Suprapubic skin (tissue), 4 donors: ENCODE measurements around the gene STRN4. TPM values are rescaled to one million over a fixed set of nuclear protein-coding genes. Genes with fewer than 3 reads are reported as not detected.

ENCODE experiments used
- DNase-seq, 2 donors: peaks; one replicate each; pipeline ENCODE4 v3.0.0-alpha.2; 2019; ENCODE audit warnings: low spot score in 2 of 2
- H3K27ac ChIP-seq: fragments of 200-600 bp; sonication (generic); one replicate; pipeline ENCODE4 v1.5.1; 2019
- H3K27me3 ChIP-seq: fragments of 200-600 bp; sonication (generic); one replicate; pipeline ENCODE4 v1.5.1; 2019
- H3K36me3 ChIP-seq: fragments of 200-600 bp; sonication (generic); one replicate; pipeline ENCODE4 v1.5.1; 2019
- H3K4me1 ChIP-seq: fragments of 200-600 bp; sonication (generic); one replicate; pipeline ENCODE4 v1.5.1; 2019
- H3K4me3 ChIP-seq: fragments of 200-600 bp; sonication (generic); one replicate; pipeline ENCODE4 v1.5.1; 2019; ENCODE audit warnings: mild to moderate bottlenecking
- H3K9me3 ChIP-seq: fragments of 200-600 bp; sonication (generic); one replicate; pipeline ENCODE4 v1.5.1; 2019
- CTCF ChIP-seq, 2 donors: fragments of 200-600 bp in 1 of 2; fragments of 450-650 bp in 1 of 2; sonication (generic) in 1 of 2; IDR thresholded peaks; one replicate each; pipeline ENCODE4 v1.5.1; 2016 to 2019; ENCODE audit warnings: antibody characterized with exemption in 2 of 2, mild to moderate bottlenecking in 1 of 2, moderate library complexity in 1 of 2
- EP300 ChIP-seq: sonication (generic); formaldehyde crosslinking; IDR thresholded peaks from one replicate; pipeline ENCODE4 v1.6.1; 2017; ENCODE audit warnings: antibody characterized with exemption
- POLR2A ChIP-seq, 2 donors: fragments of 450-650 bp; IDR thresholded peaks; one replicate each; pipeline ENCODE4 v1.6.1; 2017; ENCODE audit warnings: antibody characterized with exemption in 2 of 2, mild to moderate bottlenecking in 2 of 2, moderate library complexity in 2 of 2
- POLR2AphosphoS5 ChIP-seq, 3 donors: sonication (generic); formaldehyde crosslinking; IDR thresholded peaks; one replicate each; pipeline ENCODE4 v1.6.1; 2017; ENCODE audit warnings: antibody characterized with exemption in 3 of 3
- WGBS: methylation state at CpG from one replicate; pipeline ENCODE4 v1.1.5; 2018; 5-methylcytosine and 5-hydroxymethylcytosine counted together
- total RNA-seq, 4 donors: library from RNA; depleted of rRNA; stranded (reverse); fragments of >200 nt; gene quantifications; one replicate each; pipeline ENCODE4 v1.1.0, GENCODE V29; 2016

STRN4 gene
- total RNA-seq, 4 donors from 2014 or later: 73.2 to 87.6 (median 81.1) TPM

DNA sequence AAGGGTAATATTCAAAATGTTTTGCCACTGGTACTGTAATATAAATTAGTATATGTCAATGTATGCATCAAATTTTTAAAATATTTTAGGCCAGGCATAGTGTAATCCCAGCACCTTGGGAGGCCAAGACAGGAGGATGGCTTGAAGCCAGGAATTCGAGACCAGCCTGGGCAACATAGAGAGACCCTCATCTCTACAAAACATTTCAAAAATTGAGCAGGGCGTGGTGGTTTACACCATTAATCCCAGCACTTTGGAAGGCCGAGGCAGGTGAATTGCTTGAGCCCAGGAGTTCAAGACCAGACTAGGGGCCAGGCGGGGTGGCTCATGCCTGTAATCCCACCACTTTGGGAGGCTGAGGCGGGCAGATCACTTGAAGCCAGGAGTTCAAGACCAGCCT lies 14.1 kb upstream of the STRN4 start:
- Histone ChIP-seq H3K27me3 (no peaks in the 10 kb centered on the region), H3K36me3 (peaks cover 10% of the 10 kb centered on the region), H3K4me3 (no peak overlapping the region), H3K27ac (peak overlapping the region; percentile 83), H3K4me1 (peaks cover 54% of the 10 kb centered on the region), H3K9me3 (no peaks in the 10 kb centered on the region)
- WGBS: 79% methylated on average over 4 of the region's 5 CpGs
- no peak for DNase-seq
- TF ChIP-seq POLR2AphosphoS5 (IDR thresholded peaks at IDR 0.05): no peak
- no peak for TF ChIP-seq POLR2A (IDR thresholded peaks at IDR 0.05)
- no peak for TF ChIP-seq CTCF (IDR thresholded peaks at IDR 0.05)
- TF ChIP-seq EP300: no peak

- Histone ChIP-seq H3K4me1 (peaks cover 49% of the 10 kb centered on the region), H3K27ac (peak overlapping the region; percentile 83), H3K27me3 (no peaks in the 10 kb centered on the region), H3K9me3 (no peaks in the 10 kb centered on the region), H3K36me3 (peaks cover 10% of the 10 kb centered on the region), H3K4me3 (no peak overlapping the region)
- TF ChIP-seq POLR2AphosphoS5 (IDR thresholded peaks at IDR 0.05) (peak in 1 of 3 donors; percentile 65), EP300 (no peak), POLR2A (IDR thresholded peaks at IDR 0.05) (no peak), CTCF (IDR thresholded peaks at IDR 0.05) (no peak)
- WGBS: 19% methylated on average over 7 of the region's 7 CpGs
- DNase-seq: no peak
Measured at GRCh38 chr19:46759817-46760333, 13.6 kb upstream of the STRN4 start.

DNA sequence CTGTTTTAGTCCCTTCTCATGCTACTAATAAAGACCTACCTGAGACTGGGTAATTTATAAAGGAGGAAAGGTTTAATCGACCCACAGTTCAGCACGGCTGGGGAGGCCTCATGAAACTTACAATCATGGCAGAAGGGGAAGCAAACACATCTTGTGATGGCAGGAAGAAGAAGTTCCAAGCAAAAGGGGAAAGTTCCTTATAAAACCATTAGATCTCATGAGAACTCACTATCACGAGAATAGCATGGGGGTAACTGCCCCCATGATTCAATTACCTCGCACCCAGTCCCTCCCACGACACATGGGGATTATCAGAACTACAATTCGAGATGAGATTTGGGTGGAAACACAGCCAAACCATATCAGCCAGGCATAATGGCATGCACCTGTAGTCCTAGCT lies 13.0 kb upstream of the STRN4 start:
- peaks cover 10% of the 10 kb centered on the region for H3K36me3 ChIP-seq
- DNase-seq: no peak
- no peaks in the 10 kb centered on the region for H3K27me3 ChIP-seq
- H3K9me3 ChIP-seq: no peaks in the 10 kb centered on the region
- 66% methylated on average over 6 of the region's 6 CpGs for WGBS
- peak overlapping the region; percentile 59 for H3K27ac ChIP-seq
- H3K4me1 ChIP-seq: peaks cover 47% of the 10 kb centered on the region
- TF ChIP-seq POLR2AphosphoS5 (IDR thresholded peaks at IDR 0.05): no peak
- no peak for TF ChIP-seq POLR2A (IDR thresholded peaks at IDR 0.05)
- no peak overlapping the region for H3K4me3 ChIP-seq

GRCh38 chr19:46756544-46756888 lies 10.3 kb upstream of the STRN4 start:
- no peak for DNase-seq
- 87% methylated on average over 25 of the region's 30 CpGs for WGBS
- TF ChIP-seq EP300 (no peak), CTCF (IDR thresholded peaks at IDR 0.05) (no peak), POLR2AphosphoS5 (IDR thresholded peaks at IDR 0.05) (no peak), POLR2A (IDR thresholded peaks at IDR 0.05) (no peak)
- Histone ChIP-seq H3K27ac (no peak overlapping the region), H3K9me3 (no peaks in the 10 kb centered on the region), H3K4me3 (no peak overlapping the region), H3K27me3 (no peaks in the 10 kb centered on the region), H3K36me3 (peaks cover 10% of the 10 kb centered on the region), H3K4me1 (peaks cover 31% of the 10 kb centered on the region)

GRCh38 chr19:46755853-46756543 lies 9.7 kb upstream of the STRN4 start:
- Histone ChIP-seq H3K36me3 (peaks cover 10% of the 10 kb centered on the region), H3K4me3 (no peak overlapping the region), H3K9me3 (no peaks in the 10 kb centered on the region), H3K4me1 (peaks cover 26% of the 10 kb centered on the region), H3K27ac (no peak overlapping the region), H3K27me3 (no peaks in the 10 kb centered on the region)
- TF ChIP-seq EP300 (no peak), CTCF (IDR thresholded peaks at IDR 0.05) (no peak), POLR2A (IDR thresholded peaks at IDR 0.05) (no peak), POLR2AphosphoS5 (IDR thresholded peaks at IDR 0.05) (no peak)
- no peak for DNase-seq
- 93% methylated on average over 9 of the region's 86 CpGs for WGBS
